ENCODE data around the gene PRKD1. TPM values are rescaled to one million over a fixed set of nuclear protein-coding genes. Genes with fewer than 3 reads are reported as not detected.

Gene PRKD1
- total RNA-seq, 4 donors from 2014 or later: 1.2 to 6.7 (median 2.3) TPM

GRCh38 chr14:29940482-29940881, 12.8 kb upstream of the PRKD1 start:
- 82 to 88% methylated on average over 3 of the region's 3 CpGs for WGBS, 2 donors

GRCh38 chr14:29937116-29937515, 9.5 kb upstream of the PRKD1 start:
- DNase-seq (ENCODE audit: low spot score in 2 of 2): no peak

More at GRCh38 chr14:29940482-29940881, 12.8 kb upstream of the PRKD1 start:
- intact Hi-C loops (cut with DNase I; ENCODE audit: low total_unique reads): no loop called here
- no peak for TF ChIP-seq POLR2A (IDR thresholded peaks at IDR 0.05)
- TF ChIP-seq CTCF (IDR thresholded peaks at IDR 0.05): no peak
- H3K4me3 ChIP-seq (ENCODE audit: low read depth, poor library complexity, severe bottlenecking): no peak overlapping the region
- DNase-seq (ENCODE audit: low spot score in 2 of 2): no peak

GRCh38 chr14:29930283-29930682, 2.6 kb upstream of the PRKD1 start:
- DNase-seq (ENCODE audit: low spot score in 2 of 2): no peak
- TF ChIP-seq CTCF (IDR thresholded peaks at IDR 0.05) (no peak), POLR2A (IDR thresholded peaks at IDR 0.05) (no peak)
- intact Hi-C loops (cut with DNase I; ENCODE audit: low total_unique reads): loop anchor here (5.0 kb wide), 1 partner anchor 562 kb away; no protein-coding TSS in a partner anchor
- no peak overlapping the region for H3K4me3 ChIP-seq (ENCODE audit: low read depth, poor library complexity, severe bottlenecking)
- WGBS, 2 donors: 37 to 41% methylated on average over 2 of the region's 2 CpGs

More at GRCh38 chr14:29937116-29937515, 9.5 kb upstream of the PRKD1 start:
- intact Hi-C loops (cut with DNase I; ENCODE audit: low total_unique reads): no loop called here
- 79 to 92% methylated on average over 2 of the region's 2 CpGs for WGBS, 2 donors
- no peak overlapping the region for H3K4me3 ChIP-seq (ENCODE audit: low read depth, poor library complexity, severe bottlenecking)
- TF ChIP-seq CTCF (IDR thresholded peaks at IDR 0.05) (no peak), POLR2A (IDR thresholded peaks at IDR 0.05) (no peak)

- 33 to 38% methylated on average over 13 to 20 of the region's 23 CpGs for WGBS, 2 donors
- H3K4me3 ChIP-seq (ENCODE audit: low read depth, poor library complexity, severe bottlenecking): no peak overlapping the region
- no peak for TF ChIP-seq CTCF (IDR thresholded peaks at IDR 0.05)
- no peak for TF ChIP-seq POLR2A (IDR thresholded peaks at IDR 0.05)
- intact Hi-C loops (cut with DNase I; ENCODE audit: low total_unique reads): no loop called here
- no peak for DNase-seq (ENCODE audit: low spot score in 2 of 2)
Measured at GRCh38 chr14:29928117-29928640, 532 bp upstream of the PRKD1 start.

- DNase-seq (ENCODE audit: low spot score in 2 of 2): no peak
- intact Hi-C loops (cut with DNase I; ENCODE audit: low total_unique reads): no loop called here
- TF ChIP-seq POLR2A (IDR thresholded peaks at IDR 0.05) (no peak), CTCF (IDR thresholded peaks at IDR 0.05) (no peak)
- peak overlapping the region; percentile 24 for H3K4me3 ChIP-seq (ENCODE audit: low read depth, poor library complexity, severe bottlenecking)
- 0 to 2% methylated on average over 26 to 35 of the region's 51 CpGs for WGBS, 2 donors
Measured at GRCh38 chr14:29926701-29927375, 809 bp downstream of the PRKD1 start.
